ENCODE measurements around the gene PSMD8.

DNA sequence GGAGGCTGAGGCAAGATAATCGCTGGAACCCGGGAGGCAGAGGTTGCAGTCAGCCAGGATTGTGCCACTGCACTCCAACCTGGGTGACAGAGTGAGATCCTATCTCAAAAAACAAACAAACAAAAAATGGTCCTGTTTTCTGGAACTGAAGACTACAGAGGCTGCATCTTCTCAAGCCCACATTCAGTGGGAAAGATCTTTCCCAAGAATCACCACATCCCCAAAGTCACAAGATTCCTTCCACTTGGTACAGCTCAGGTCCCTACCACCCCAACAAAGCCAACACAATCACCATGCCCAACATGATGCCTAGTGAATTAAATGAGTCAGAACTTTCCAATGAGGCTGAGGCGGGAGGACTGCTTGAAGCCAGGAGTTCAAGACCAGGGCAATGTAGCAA, 23.5 kb upstream of the PSMD8 start:
- TF ChIP-seq EZH2 (IDR thresholded peaks at IDR 0.05; ENCODE audit: low read length, unreplicated experiment) = no peak
- TF ChIP-seq, protein P1, sequence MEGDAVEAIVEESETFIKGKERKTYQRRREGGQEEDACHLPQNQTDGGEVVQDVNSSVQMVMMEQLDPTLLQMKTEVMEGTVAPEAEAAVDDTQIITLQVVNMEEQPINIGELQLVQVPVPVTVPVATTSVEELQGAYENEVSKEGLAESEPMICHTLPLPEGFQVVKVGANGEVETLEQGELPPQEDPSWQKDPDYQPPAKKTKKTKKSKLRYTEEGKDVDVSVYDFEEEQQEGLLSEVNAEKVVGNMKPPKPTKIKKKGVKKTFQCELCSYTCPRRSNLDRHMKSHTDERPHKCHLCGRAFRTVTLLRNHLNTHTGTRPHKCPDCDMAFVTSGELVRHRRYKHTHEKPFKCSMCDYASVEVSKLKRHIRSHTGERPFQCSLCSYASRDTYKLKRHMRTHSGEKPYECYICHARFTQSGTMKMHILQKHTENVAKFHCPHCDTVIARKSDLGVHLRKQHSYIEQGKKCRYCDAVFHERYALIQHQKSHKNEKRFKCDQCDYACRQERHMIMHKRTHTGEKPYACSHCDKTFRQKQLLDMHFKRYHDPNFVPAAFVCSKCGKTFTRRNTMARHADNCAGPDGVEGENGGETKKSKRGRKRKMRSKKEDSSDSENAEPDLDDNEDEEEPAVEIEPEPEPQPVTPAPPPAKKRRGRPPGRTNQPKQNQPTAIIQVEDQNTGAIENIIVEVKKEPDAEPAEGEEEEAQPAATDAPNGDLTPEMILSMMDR (conservative IDR thresholded peaks at IDR 0.05; ENCODE audit: low read depth, low read length) = no peak

Measured in PC-3 (cell line).